ENCODE measurements around the gene GRM1.

DNA sequence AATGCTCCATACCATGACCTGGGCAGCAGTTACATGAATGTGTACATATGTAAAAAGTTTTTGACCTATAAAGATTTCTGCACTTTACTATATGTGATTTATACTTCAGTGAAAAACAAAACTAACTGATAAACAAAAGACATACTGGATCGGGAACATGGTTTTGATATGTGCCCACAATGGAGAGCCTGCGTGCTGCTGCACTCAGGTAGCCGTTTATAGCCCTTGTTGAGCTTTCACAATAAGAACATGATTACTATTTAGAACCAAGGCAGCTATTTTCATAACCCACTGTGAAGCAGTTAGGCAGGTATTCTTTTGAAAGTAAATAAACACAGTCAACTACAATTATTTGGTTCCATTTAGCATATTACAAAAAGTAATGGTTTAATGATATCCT lies 318.8 kb downstream of the GRM1 start:
- TF ChIP-seq, protein P1, sequence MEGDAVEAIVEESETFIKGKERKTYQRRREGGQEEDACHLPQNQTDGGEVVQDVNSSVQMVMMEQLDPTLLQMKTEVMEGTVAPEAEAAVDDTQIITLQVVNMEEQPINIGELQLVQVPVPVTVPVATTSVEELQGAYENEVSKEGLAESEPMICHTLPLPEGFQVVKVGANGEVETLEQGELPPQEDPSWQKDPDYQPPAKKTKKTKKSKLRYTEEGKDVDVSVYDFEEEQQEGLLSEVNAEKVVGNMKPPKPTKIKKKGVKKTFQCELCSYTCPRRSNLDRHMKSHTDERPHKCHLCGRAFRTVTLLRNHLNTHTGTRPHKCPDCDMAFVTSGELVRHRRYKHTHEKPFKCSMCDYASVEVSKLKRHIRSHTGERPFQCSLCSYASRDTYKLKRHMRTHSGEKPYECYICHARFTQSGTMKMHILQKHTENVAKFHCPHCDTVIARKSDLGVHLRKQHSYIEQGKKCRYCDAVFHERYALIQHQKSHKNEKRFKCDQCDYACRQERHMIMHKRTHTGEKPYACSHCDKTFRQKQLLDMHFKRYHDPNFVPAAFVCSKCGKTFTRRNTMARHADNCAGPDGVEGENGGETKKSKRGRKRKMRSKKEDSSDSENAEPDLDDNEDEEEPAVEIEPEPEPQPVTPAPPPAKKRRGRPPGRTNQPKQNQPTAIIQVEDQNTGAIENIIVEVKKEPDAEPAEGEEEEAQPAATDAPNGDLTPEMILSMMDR (IDR thresholded peaks at IDR 0.05; ENCODE audit: low read depth, low read length, poor library complexity, severe bottlenecking), result no peak
- TF ChIP-seq EZH2phosphoT487 (IDR thresholded peaks at IDR 0.05; ENCODE audit: borderline replicate concordance, low read length), result no peak

Data from DOHH2 (cell line).